Stimulated activated CD8-positive, alpha-beta memory T cell treated with anti-CD3 and anti-CD28 coated beads, Interleukin-4, amount 100 ng/mL, for 1 hour (primary cell): ENCODE measurements around the gene C7orf25.
"Not testable (repeated sequence)": the region's sequence is repeated elsewhere in the genome, so short reads cannot be mapped to it uniquely, and the experiment has no call there.

Experiments
- DNase-seq, 2 donors: peaks; one replicate each; pipeline ENCODE4 v3.0.0-alpha.2; 2020; ENCODE audit warnings: low read depth in 2 of 2, low spot score in 1 of 2

C7orf25 gene

GRCh38 chr7:42929449-42929848 is 17.6 kb upstream of the C7orf25 start:
- DNase-seq = no peak

GRCh38 chr7:42928754-42929153 is 16.9 kb upstream of the C7orf25 start:
- no peak for DNase-seq

GRCh38 chr7:42926204-42926603 is 14.3 kb upstream of the C7orf25 start:
- no peak for DNase-seq

GRCh38 chr7:42925630-42926029 is 13.8 kb upstream of the C7orf25 start:
- DNase-seq = no peak

- no peak for DNase-seq
These were observed 12.5 kb upstream of the C7orf25 start for GRCh38 chr7:42924223-42924838.

- DNase-seq = no peak
These were observed 10.3 kb upstream of the C7orf25 start for GRCh38 chr7:42922017-42922753.

- no peak for DNase-seq
These were observed 3.5 kb upstream of the C7orf25 start for GRCh38 chr7:42915356-42915755.

- no peak for DNase-seq
These were observed 2.7 kb upstream of the C7orf25 start for GRCh38 chr7:42914421-42915045.

- no peak for DNase-seq
These were observed 2.1 kb upstream of the C7orf25 start for GRCh38 chr7:42914009-42914408.

- DNase-seq = no peak
These were observed 1.7 kb upstream of the C7orf25 start for GRCh38 chr7:42913591-42913990.

- DNase-seq = no peak
These were observed 1.6 kb downstream of the C7orf25 start for GRCh38 chr7:42910306-42910705.

GRCh38 chr7:42907316-42907715 is 4.6 kb downstream of the C7orf25 start:
- DNase-seq = no peak

GRCh38 chr7:42906181-42906580 is 5.7 kb downstream of the C7orf25 start:
- no peak for DNase-seq

- DNase-seq = no peak
These were observed 9.5 kb downstream of the C7orf25 start for GRCh38 chr7:42902331-42902730.

- DNase-seq = no peak
These were observed 11.0 kb downstream of the C7orf25 start for GRCh38 chr7:42900842-42901241.

GRCh38 chr7:42893346-42894240 is 18.3 kb downstream of the C7orf25 start:
- DNase-seq = no peak

- DNase-seq = no peak
These were observed 24.9 kb downstream of the C7orf25 start for GRCh38 chr7:42886893-42887505.

- no peak for DNase-seq
These were observed 25.7 kb downstream of the C7orf25 start for GRCh38 chr7:42886129-42886528.

- DNase-seq = not testable (repeated sequence)
These were observed 26.7 kb downstream of the C7orf25 start for GRCh38 chr7:42885183-42885582.

- no peak for DNase-seq
These were observed 27.9 kb downstream of the C7orf25 start for GRCh38 chr7:42883950-42884349.

GRCh38 chr7:42880392-42880791 is 31.5 kb downstream of the C7orf25 start:
- DNase-seq = no peak
